Measurements from ENCODE around the gene ZSWIM4.

ZSWIM4 gene

DNA sequence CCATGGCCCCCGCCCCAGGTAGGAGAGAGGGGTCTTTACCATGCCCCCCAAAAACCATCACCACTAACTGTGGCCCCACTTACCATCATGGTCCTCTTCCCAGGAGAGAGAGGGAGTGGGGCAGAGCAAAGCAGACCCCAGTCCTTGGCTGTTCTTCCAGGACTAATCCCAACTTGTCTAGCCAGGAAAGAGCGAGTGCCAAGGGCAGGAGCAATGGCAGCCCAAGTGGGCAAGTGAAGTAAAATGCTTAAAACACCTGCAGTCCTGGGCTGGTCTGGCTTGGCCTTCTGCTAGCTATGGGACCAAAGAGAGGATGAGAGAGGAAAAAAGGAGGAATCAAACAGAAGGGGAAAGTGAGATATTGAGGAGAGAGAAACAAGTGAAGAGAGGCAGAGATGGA, 17.9 kb downstream of the ZSWIM4 start:
- DNase-seq = no peak

DNA sequence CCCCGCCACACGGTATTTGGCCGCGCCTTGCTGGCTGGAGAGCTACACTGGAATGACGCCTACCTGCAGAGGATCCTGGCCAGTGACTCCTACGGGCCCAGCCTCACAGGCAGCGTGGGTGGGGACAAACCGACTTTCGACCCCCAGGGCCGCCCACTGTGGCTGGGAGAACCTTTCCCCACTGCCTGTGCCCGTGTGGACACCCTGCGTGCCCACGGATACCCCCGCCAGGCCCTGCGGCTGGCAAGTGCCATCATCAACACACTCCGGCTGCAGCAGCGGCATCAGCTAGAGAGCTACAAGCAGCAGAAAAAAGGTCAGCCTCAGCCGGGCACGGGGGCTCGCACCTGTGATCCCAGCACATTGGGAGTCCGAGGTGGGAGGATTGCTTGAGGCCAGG, 19.3 kb downstream of the ZSWIM4 start:
- DNase-seq = no peak

DNA sequence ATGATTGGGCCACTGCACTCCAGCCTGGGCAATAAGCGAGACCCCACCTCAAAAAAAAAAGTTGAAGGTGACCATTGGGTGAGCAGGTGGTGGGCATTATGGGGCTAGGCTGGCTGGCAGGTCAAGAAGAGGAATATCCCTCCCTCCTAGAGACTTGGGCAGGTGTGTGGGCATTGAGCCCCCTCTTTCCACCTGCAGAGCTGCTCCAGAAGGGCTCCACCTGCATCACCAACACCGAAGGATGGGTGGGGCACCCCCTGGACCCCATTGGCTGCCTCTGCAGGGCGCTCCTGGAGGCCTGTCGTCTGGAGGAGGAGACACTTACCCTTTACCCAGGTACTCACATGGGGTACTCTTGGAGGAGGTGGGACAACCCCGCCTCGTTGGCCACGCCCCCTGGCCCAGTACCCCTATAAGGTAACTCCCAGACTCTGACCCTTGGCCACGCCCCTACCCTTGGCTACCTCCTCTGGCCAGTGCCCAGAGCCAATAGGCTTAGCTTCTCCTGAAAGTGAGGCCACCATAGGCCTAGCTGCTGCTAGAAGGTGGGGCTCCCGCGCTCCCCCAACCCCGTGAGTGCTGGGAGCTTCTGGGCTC, 21.9 kb downstream of the ZSWIM4 start:
- no peak for DNase-seq

DNA sequence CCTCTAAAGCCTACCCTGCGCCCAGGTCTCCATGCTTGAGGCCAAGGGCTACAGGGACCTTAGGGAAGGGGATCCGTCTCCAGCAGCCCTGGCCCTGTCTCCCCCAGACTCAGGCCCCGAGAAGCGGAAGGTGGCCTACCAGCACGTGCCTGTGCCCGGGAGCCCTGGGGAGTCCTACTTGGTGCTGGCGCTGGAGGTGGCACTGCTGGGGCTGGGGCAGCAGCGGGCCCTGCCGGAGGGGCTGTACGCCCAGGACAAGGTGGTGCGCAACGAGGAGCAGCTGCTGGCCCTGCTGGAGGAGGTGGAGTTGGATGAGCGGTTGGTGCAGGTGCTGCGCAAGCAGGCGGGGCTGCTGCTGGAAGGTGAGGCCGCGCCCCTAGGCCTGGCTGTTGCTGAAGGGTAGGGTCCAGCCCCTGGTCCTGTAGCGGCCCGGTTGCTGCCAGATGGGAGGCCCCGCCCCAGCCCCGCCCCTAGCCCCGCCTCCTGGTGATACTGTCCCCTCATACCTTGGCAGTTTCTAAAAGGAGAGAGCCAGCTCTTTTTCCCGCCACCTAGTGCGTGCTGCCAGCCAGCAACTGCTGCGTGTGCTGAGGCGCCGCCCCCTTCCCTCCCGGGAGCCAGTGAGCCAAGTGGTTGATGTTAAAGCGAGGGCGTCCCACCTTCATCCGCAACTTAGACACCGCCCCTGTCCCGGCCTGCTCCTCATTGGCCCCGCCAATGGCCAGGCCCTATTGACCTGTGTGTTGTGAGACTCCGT, 22.6 kb downstream of the ZSWIM4 start:
- DNase-seq = no peak

DNA sequence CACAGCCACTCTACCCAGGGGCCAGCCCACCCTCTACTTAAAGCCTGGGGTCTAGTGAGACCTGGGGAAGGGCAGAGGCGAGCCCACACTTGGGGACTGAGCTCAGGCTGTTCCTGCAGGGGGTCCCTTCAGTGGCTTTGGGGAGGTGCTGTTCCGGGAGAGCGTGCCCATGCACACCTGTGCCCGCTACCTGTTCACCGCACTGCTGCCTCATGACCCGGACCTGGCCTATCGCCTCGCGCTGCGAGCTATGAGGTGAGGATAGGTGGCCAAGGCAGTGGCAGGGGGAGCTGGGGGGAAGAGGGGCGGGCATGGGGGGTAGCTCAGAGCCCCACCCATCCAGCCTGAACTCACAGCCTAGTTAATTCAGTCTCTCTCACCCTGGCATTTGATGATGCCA, 24.0 kb downstream of the ZSWIM4 start:
- DNase-seq = no peak

DNA sequence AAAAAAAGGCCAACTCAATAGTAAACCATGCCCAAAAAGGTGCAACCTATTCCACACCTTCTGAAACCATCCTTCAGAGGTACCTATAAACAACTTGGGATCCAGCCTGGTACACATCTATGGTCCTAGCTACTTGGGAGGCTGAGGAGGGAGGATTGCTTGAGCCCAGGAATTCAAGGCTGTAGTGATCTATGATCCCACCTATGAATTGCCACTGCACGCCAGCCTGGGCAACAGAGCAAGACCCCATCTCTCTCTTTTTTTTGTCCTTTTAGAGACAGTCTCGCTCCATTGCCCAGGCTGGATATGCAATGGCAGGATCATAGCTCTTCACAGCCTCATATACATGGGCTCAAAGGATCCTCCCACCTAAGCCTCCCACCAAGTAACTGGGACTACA, 26.0 kb downstream of the ZSWIM4 start:
- DNase-seq = no peak

DNA sequence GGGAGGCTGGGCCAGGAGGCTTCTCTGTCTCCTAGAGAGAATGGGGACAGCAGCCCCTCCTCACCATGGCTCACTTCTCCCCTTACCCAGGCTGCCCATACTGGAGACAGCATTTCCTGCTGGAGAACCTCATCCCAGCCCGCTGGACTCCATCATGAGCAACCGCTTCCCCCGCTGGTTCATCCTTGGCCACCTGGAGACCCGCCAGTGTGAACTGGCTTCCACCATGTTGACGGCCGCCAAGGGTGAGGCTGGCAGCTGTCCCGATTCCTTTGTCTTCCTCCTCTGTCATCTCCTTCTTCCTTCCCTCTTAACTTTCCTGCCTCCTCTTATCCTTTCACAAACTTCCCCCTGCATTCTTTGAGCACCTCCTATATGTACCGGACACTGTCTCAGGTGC, 28.0 kb downstream of the ZSWIM4 start:
- DNase-seq = no peak

DNA sequence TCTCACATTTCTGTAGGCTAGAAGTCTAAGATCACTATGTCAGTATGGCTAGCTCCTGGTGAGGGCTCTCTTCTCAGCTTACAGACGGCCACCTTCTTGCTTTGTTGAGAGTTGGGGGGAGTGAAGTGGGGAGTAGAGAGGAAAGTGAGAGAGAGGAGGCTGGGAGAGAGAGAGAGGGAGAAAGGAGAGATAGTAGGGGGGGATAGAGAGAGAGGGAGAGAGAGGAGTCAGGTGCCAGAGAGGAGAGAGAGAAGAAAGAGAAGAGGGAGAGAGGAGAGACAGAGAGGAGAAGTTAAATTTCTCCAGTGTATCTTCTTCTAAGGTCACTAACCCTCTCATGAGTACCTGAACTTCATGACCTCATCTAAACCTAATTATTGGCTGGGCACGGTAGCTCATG, 28.7 kb downstream of the ZSWIM4 start:
- no peak for DNase-seq

DNA sequence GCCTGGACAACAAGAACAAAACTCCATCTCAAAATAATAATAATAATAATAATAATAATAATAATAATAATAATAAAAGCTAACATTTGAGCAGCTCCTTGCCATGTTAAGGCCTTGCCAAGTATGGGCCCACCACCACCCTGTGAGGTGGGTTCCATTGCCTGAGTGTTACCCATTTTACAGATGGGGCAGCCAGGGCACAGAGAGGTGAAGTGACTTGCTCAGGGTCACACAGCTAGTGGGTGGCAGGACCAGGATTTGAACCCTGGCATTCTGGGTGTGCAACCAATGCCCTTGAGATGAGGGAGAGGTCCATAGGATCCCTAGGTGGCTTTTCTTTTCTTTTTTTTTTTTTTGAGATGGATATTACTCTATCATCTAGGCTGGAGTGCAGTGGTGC, 29.5 kb downstream of the ZSWIM4 start:
- no peak for DNase-seq

DNA sequence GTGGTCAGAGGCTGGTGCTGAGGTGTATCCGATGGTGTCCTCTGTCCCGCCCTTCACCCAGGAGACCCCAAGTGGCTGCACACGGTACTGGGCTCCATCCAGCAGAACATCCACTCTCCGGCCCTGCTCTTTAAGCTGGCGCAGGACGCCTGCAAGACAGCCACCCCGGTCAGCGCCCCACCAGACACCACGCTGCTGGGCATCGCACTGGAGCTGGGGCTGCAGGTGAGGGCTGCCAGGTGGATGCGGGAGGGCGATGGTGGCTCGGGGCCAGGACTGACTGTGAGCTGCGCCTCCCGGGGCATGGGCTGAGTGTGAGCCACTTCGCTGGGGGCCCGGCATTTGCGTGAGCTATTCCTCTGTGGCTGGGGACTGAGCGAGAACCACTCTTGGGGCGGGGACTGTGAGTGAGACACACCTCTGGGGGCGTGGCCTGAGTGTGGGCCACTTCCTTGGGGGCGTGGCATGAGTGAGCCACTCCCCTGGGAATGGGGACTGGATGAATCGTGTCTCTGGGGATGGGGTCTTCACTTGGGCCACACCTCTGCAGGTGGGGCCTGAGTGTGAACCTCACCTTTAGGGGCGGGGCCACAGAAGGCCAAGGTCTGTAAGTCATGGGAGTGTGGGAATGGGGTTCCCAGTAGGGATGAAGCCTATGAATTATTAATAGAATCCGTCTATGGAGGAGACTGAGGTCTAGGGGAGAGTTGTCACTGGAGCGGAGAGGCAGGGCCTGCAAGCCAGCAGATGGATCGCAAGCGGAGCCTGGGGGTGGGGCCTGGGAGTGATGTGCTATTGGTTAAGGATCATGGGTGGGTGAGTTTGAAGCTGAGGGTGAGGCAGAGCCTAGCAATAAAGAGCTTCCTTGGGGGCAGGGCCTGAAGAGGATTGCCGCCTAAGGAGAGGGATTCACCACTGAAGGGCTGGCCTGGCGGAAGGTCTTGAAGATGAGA, 30.5 kb downstream of the ZSWIM4 start:
- DNase-seq = no peak

DNA sequence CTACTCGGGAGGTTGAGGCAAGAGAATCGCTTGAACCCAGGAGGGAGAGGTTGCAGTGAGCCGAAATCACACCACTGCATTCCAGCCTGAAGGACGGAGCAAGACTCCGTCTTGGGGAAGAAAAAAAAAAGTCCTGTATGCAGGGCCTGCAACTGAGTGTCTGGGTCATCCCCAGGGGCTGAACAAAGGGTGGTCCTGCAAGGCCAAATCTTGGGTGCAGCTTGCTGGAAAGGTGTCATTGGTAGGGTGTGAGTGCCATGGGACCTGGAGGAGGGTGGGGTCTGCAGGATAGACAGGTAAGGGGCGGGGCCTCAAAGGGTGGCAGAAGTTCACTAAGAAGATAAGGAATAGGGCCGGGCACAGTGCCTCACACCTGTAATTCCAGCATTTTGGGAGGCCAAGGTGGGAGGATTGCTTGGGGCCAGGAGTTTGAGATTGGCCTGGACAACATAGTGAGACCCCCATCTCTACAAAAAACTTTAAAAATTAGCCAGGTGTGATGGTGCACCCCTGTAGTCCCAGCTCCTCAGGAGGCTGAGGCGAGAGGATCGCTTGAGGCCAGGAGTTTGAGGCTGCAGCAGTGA, 31.5 kb downstream of the ZSWIM4 start:
- no peak for DNase-seq

DNA sequence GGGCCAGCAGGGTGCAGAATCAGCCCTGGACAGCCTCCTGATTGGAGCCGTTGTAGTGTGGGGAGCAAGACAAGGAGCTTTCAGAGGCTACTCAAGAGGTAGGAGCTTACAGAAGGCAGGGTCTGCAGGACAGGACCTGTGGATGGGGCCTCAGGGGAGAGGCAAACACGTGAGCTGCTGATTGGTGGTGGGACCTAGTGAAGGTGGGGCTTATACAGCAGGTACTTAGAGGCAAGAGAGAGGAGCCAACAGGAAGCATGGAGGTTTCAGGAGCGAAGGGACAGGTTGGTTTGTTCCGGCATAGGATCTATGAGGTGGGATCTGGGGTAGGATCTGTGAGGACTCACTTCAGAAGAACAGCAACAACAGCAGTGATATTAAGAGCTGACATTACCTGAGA, 32.4 kb downstream of the ZSWIM4 start:
- no peak for DNase-seq

DNA sequence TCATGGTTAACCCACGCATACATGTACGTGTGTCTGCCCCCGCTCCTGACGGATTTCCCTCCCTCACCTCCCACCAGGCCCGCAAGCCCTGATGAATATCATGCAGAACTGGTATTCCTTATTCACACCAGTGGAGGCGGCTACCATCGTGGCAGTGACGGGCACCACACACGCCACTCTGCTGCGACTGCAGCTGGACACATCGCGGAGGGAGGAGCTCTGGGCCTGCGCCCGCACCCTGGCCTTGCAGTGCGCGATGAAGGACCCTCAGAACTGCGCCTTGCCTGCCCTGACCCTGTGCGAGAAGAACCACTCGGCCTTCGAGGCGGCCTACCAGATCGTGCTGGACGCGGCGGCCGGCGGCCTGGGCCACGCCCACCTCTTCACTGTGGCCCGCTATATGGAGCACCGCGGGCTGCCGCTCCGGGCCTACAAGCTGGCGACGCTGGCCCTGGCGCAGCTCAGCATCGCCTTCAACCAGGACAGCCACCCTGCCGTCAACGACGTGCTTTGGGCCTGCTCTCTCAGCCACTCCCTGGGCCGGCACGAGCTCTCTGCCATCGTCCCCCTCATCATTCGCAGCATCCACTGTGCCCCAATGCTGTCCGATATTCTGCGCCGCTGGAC, 35.0 kb downstream of the ZSWIM4 start:
- no peak for DNase-seq

DNA sequence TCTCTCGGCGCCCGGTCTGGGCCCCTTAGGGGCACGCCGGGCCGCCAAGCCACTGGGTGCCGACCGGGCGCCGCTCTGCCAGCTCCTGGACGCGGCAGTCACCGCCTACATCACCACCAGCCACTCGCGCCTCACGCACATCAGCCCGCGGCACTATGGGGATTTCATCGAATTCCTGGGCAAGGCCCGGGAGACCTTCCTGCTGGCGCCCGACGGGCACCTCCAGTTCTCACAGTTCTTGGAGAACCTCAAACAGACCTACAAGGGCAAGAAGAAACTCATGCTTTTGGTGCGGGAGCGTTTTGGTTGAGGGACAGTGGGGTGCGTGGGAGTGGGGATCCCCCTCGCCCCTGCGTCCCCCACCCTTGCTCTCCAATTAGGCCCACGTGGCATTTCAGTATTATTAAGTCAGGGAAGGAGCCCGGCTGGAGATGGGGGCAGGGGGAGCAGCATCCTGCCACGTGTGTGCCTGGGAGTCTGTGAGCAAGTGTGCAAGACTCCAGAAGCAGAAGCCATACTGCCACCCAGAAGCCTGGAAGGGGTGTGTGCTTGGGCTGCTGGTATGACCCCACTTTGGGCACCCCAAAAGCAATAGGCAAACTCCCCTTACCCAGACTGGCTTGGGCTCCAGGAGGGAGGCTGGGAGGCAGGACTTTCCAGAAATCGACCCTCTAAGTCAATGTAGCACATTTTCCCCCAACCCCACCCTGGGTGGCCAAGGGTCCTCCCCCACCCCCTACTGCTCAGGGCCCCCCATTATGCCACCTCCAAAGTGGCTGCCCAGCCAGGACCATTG, 35.7 kb downstream of the ZSWIM4 start:
- no peak for DNase-seq

DNA sequence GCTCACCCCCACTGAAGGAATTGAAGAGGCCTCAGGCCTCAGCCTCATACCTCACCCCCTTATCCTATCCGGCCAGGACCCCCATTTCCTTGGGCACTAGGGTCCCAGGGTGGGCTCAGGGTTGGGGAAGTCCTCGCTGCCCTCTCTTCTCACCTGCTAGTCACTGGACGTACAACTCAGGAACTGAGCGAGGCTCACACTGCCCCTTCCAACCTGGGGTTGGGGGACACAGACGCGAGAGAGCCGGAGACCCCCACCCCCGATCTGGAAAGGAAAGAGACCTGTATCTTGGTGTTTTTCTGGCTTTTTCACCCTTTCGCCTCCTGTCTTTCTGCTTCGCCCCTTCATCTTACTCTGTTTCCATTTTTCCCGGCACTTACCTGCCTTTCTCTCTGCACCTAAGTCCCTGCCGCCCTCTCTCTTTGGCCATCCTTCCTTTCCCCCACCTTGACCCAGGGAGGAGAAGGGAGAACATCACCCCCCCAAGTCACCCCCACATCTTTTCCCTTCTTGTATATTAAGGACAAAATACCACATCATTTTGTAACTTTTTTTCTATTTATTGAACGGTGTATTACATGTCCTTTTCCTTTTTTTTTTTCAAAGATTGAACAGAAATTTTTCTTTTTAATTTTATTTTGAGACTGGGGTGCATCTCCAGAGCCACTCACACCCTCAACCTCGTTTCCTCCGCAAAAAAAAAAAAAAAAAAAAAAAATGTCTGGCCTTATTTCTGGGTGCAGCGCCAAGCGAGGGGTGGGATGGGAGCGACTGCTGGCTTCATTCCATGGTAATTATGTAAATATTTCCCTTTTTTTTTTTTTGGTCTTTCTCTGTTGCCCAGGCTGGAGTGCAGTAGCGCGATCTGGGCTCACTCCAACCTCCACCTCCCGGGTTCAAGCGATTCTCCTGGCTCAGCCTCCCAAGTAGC, 36.6 kb downstream of the ZSWIM4 start:
- DNase-seq = no peak

DNA sequence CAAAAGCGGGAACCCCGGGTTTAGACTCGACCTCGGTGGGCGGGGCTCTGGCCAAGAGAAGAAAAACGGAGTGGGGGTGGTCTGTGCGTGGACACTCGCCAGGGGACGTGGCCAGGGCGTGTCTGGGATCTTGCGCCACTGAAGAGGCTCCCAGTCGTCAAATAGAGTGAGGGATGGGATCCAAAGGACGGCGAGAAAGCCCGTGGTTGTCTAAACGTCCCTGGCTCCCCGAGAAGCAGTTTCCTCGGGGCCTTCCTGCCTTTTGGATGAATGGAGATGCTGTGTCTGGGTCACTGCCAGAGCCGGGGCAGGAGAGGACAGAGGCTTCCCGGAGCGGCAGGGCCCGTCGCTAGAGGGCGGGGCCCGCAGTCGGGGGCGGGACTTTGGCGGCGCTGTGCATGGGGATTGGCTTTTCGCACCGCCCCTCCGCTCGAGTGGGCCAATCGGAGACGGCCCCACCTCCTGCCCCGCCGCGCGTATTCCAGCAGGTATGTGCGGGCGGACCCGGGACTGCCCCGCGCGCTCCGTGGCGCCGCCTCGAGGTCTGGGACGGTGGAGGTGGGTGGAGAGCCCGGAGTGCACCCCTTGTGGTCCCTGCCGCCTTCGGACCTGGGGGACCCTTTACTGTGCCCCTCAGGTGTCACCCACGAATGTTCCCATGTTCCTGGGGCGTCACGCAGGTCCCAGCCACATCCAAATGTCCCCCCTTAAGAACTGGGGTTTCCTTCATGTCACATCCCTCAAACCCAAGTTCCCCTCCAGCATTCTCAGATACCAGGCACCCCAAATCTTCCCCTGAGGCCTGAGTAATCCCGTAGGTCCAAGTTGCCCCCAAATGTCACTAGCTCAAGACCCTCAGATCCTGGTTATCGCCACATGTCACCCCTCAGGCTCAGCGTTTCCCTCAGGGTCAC, 38.3 kb downstream of the ZSWIM4 start:
- peak; percentile 84 for DNase-seq

DNA sequence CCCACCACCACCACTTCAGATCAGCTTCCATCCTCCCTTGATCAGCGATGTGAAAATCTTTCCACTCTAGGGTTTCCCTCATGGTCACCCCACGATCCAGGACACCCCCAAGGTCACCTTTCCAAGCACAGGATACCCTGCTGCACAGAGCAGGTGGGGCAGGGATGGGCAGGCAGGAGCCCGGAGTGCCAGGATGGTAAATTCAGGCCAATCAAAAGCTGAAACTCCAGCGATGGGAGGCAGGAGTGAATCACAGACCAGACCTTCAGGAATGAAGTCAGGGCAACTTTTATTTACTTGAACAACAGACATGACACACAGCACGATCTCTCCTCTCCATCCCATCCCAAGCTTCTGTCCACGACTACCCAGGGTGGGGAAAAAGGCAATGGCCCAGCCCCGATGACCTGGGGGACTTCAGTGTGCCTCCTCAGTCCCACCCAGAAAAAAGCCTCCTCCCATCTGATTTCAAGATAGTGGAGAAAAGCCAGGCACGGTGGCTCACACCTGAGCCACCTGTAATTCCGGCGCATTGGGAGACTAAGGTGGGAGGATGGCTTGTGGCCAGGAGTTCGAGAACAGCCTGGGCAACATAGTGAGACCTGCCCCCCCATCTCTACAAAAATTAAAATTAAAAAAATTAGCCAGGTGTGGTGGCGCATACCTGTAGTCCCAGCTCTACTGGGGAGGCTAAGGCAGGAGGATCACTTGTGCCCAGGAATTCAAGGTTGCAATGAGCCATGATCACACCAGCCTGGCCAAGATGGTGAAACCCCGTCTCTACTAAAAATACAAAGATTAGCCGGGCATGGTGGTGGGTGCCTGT, 39.2 kb downstream of the ZSWIM4 start:
- DNase-seq = no peak

DNA sequence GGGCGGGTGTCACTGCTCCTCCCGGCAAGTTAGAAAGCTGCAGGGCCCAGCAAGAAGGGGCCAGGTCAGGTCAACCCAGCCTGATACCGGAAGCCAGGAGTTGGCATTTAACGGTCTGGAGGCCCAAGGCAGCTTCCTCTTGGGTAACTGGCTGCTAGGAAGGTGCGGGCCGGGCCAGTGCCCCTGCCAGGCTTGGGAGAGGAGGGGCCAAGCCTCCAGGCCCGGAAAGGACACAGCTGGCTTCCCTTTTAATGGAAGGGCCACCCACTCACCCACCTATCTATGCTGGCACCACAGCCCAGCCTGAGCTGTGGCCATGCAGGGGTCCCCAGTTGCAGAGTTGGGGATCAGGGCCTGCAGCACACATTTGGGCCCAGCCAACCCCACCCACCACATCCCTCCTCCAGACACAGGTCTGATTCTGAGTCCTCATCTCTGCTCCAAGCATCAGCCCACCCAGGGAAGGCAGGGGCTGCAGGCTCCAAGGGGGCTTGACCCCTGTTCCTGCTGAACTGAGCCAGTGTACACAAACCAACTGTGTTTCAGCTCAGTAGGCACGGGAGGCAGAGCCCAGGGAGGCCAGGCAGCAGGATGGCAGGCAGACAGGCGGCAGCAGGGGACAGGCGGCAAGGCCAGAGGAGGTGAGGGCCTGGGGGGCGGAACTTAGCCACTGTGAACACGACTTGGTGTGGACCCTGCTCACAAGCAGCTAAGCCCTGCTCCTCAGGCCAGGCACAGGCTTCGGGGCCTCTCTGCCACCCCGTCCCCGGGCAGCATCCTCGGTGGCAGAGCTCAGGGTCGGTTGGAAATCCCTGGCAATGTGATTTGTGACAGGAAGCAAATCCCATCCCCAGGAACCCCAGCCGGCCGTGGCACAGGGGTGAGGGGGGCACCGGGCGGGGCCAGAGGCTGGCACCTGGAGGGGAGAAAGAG, 40.8 kb downstream of the ZSWIM4 start:
- no peak for DNase-seq

Measured in NCI-H1105 (cell line).